ENCODE data around the gene SLC13A3. TPM values are rescaled to one million over a fixed set of nuclear protein-coding genes. Genes with fewer than 3 reads are reported as not detected.

SLC13A3 gene
- total RNA-seq, 1 donor from 2014 or later = 0.66 TPM

DNA sequence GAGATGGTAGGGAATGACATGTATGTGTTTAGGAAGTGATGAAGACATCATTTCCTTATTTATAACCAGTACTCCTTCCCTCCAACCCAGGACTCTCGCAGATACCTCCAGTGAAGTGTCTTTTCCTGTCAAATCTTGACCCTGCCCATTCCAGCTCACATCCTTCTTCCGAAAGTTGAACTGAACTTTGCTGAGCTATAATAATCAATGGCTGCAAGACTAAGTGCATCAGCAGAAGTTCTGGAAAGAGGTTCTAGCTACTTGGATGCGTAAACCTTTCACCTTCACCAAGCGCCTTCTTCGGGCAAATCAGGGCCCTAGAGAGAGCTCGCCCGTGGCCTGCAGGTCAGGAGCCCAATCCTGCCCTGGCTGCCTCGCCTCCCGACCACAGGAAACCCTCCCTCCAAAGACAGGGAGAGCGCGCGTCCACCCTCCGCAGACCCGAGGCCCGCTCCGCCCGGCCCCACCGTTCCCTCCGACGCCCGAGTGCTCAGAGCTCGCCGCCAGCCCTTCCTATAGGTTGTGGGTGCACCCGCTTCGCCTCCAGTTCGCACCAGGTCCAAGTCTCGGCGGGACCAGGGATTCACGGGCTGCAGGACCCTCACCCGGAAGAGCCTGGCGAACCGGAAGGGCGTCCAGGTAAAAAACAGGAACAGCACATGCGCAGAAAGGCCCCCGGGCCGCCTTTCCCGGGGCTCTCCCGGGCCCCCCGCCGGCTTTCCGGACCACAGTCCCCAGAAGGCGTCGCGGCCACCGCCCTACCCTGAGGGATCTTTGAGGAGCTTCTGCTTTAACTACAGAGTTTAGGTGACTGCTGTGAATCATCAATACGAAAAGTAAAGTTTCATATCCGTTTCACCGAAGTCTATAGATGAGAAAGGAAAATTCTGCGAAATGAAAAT lies 138.1 kb downstream of the SLC13A3 start, which contains the start of gene ZNF334:
Gene ZNF334, minus strand, starts transcription at position 617 of the 902 bp plus-strand sequence. CDS start 1,457 bp downstream, outside the sequence.
- DNase-seq (ENCODE audit: low read depth) (peak; percentile 23), FAIRE-seq (no peak)
- peak within 1 kb of the TSS; percentile 69 for H3K27ac Mint-ChIP-seq (ENCODE audit: unreplicated experiment)
- Histone ChIP-seq H3K4me2 (ENCODE audit: low read length) (peak within 1 kb of the TSS; percentile 90), H3K36me3 (ENCODE audit: insufficient read depth, low read length) (no peaks in the 10 kb centered on the region), H3K4me3 (ENCODE audit: insufficient read depth, low read depth, low read length) (peak within 1 kb of the TSS; percentile 70), H3K9ac (ENCODE audit: low read length) (peak within 1 kb of the TSS; percentile 79), H3K27ac (ENCODE audit: low read depth, low read length) (no peak within 1 kb of the TSS), H3K27me3 (ENCODE audit: insufficient read depth, low read length) (peaks cover 2% of the 10 kb centered on the region), H3K4me1 (ENCODE audit: insufficient read depth, low read length) (peaks cover 7% of the 10 kb centered on the region), H3K9me3 (ENCODE audit: insufficient read depth, low read depth, low read length) (no peaks in the 10 kb centered on the region), H3K79me2 (ENCODE audit: insufficient read depth, low read length) (no peaks in the 10 kb centered on the region), H4K20me1 (ENCODE audit: insufficient read depth, low read length) (no peaks in the 10 kb centered on the region), H2AFZ (ENCODE audit: low read depth, low read length) (peak within 1 kb of the TSS; percentile 95)
- peaks cover 2% of the 10 kb centered on the region for H3K4me1 Mint-ChIP-seq (ENCODE audit: low read depth, unreplicated experiment)
- H3K4me3 Mint-ChIP-seq (ENCODE audit: unreplicated experiment) = peak within 1 kb of the TSS; percentile 93
- peaks cover 4% of the 10 kb centered on the region for H3K9me3 Mint-ChIP-seq (ENCODE audit: unreplicated experiment)
- TF ChIP-seq EZH2 (IDR thresholded peaks at IDR 0.05; ENCODE audit: insufficient read depth, low read length) = no peak
- TF ChIP-seq, protein P1, sequence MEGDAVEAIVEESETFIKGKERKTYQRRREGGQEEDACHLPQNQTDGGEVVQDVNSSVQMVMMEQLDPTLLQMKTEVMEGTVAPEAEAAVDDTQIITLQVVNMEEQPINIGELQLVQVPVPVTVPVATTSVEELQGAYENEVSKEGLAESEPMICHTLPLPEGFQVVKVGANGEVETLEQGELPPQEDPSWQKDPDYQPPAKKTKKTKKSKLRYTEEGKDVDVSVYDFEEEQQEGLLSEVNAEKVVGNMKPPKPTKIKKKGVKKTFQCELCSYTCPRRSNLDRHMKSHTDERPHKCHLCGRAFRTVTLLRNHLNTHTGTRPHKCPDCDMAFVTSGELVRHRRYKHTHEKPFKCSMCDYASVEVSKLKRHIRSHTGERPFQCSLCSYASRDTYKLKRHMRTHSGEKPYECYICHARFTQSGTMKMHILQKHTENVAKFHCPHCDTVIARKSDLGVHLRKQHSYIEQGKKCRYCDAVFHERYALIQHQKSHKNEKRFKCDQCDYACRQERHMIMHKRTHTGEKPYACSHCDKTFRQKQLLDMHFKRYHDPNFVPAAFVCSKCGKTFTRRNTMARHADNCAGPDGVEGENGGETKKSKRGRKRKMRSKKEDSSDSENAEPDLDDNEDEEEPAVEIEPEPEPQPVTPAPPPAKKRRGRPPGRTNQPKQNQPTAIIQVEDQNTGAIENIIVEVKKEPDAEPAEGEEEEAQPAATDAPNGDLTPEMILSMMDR (IDR thresholded peaks at IDR 0.05; ENCODE audit: insufficient read depth, low read depth, low read length) = no peak
- no peaks in the 10 kb centered on the region for H3K27me3 Mint-ChIP-seq (ENCODE audit: low read depth, unreplicated experiment)
- H3K36me3 Mint-ChIP-seq (ENCODE audit: low read depth, unreplicated experiment) = peaks cover 9% of the 10 kb centered on the region

DNA sequence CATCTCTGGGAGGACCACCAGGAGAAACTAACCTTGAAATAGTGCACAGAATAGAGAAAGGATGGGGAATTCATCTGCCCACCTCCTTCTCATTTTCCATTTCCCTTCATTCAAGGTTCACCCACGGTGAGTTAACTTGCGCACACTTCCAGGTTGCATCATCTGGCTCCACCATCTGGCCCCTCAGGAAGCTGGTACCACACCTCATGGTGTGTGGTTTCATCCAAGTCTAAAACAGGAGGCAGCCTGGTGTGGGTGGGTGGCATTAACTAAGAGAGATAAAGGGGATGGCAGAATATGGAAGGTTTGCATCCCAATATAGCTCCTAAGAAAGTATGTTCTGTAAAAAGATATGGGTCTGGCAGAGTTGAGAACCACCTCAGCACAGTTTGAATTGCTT lies 141.7 kb downstream of the SLC13A3 start:
- Mint-ChIP-seq H3K27me3 (ENCODE audit: low read depth, unreplicated experiment) (no peaks in the 10 kb centered on the region), H3K4me3 (ENCODE audit: unreplicated experiment) (no peak overlapping the region), H3K27ac (ENCODE audit: unreplicated experiment) (no peak overlapping the region), H3K4me1 (ENCODE audit: low read depth, unreplicated experiment) (peaks cover 2% of the 10 kb centered on the region), H3K9me3 (ENCODE audit: unreplicated experiment) (peaks cover 16% of the 10 kb centered on the region), H3K36me3 (ENCODE audit: low read depth, unreplicated experiment) (peaks cover 19% of the 10 kb centered on the region)
- Histone ChIP-seq H3K27me3 (ENCODE audit: insufficient read depth, low read length) (no peaks in the 10 kb centered on the region), H3K36me3 (ENCODE audit: insufficient read depth, low read length) (no peaks in the 10 kb centered on the region), H3K4me1 (ENCODE audit: insufficient read depth, low read length) (peaks cover 7% of the 10 kb centered on the region), H3K4me2 (ENCODE audit: low read length) (no peak overlapping the region), H3K9ac (ENCODE audit: low read length) (no peak overlapping the region), H2AFZ (ENCODE audit: low read depth, low read length) (no peak overlapping the region), H4K20me1 (ENCODE audit: insufficient read depth, low read length) (no peaks in the 10 kb centered on the region), H3K4me3 (ENCODE audit: insufficient read depth, low read depth, low read length) (no peak overlapping the region), H3K9me3 (ENCODE audit: insufficient read depth, low read depth, low read length) (peaks cover 2% of the 10 kb centered on the region), H3K27ac (ENCODE audit: low read depth, low read length) (no peak overlapping the region), H3K79me2 (ENCODE audit: insufficient read depth, low read length) (no peaks in the 10 kb centered on the region)
- TF ChIP-seq, protein P1 (IDR thresholded peaks at IDR 0.05; ENCODE audit: insufficient read depth, low read depth, low read length) = no peak
- TF ChIP-seq EZH2 (IDR thresholded peaks at IDR 0.05; ENCODE audit: insufficient read depth, low read length) = no peak
- DNase-seq (ENCODE audit: low read depth) (no peak), FAIRE-seq (no peak)

Other genes with a start within 250 kb of the SLC13A3 start
- 53.4 and 56.7 TPM in 2 replicates for gene ELMO2, start 244.8 kb downstream of the SLC13A3 start, total RNA-seq
- gene ZNF334, start 137.9 kb downstream of the SLC13A3 start, total RNA-seq = 8.5 and 9.3 TPM in 2 replicates
- gene OCSTAMP, start 100.8 kb downstream of the SLC13A3 start, total RNA-seq = not detected in 2 replicates
- gene TP53RK, start 38.0 kb upstream of the SLC13A3 start, total RNA-seq = 16.0 and 16.7 TPM in 2 replicates
- gene SLC2A10, start 58.2 kb upstream of the SLC13A3 start, total RNA-seq = 12.7 and 16.1 TPM in 2 replicates
- gene EYA2, start 243.4 kb upstream of the SLC13A3 start, total RNA-seq = 1.4 and 1.5 TPM in 2 replicates

Data from astrocyte (in vitro differentiated cells and primary cell).